ENCODE data around the gene SNX2.
"Not testable (repeated sequence)": the region's sequence is repeated elsewhere in the genome, so short reads cannot be mapped to it uniquely, and the experiment has no call there.

SNX2 gene

GRCh38 chr5:122760236-122760635 lies 14.6 kb upstream of the SNX2 start:
- Histone ChIP-seq H3K27ac (no peak overlapping the region), H3K27me3 (replicated peaks) (no peaks in the 10 kb centered on the region)
- in situ Hi-C loops (cut with HindIII; ENCODE audit: low pct_ligation_motif_present, low sequenced_read_pairs) = no loop called here

GRCh38 chr5:122761115-122761514 lies 13.8 kb upstream of the SNX2 start:
- in situ Hi-C loops (cut with HindIII; ENCODE audit: low pct_ligation_motif_present, low sequenced_read_pairs) = no loop called here

More at GRCh38 chr5:122760236-122760635, 14.6 kb upstream of the SNX2 start:
- DNase-seq = no peak
- no peak overlapping the region for H3K4me3 ChIP-seq (ENCODE audit: low read depth, low read length)
- H3K36me3 ChIP-seq (replicated peaks) = no peaks in the 10 kb centered on the region
- TF ChIP-seq, protein P1, sequence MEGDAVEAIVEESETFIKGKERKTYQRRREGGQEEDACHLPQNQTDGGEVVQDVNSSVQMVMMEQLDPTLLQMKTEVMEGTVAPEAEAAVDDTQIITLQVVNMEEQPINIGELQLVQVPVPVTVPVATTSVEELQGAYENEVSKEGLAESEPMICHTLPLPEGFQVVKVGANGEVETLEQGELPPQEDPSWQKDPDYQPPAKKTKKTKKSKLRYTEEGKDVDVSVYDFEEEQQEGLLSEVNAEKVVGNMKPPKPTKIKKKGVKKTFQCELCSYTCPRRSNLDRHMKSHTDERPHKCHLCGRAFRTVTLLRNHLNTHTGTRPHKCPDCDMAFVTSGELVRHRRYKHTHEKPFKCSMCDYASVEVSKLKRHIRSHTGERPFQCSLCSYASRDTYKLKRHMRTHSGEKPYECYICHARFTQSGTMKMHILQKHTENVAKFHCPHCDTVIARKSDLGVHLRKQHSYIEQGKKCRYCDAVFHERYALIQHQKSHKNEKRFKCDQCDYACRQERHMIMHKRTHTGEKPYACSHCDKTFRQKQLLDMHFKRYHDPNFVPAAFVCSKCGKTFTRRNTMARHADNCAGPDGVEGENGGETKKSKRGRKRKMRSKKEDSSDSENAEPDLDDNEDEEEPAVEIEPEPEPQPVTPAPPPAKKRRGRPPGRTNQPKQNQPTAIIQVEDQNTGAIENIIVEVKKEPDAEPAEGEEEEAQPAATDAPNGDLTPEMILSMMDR (IDR thresholded peaks at IDR 0.05; ENCODE audit: low read depth, low read length, missing control alignments) = no peak

DNA sequence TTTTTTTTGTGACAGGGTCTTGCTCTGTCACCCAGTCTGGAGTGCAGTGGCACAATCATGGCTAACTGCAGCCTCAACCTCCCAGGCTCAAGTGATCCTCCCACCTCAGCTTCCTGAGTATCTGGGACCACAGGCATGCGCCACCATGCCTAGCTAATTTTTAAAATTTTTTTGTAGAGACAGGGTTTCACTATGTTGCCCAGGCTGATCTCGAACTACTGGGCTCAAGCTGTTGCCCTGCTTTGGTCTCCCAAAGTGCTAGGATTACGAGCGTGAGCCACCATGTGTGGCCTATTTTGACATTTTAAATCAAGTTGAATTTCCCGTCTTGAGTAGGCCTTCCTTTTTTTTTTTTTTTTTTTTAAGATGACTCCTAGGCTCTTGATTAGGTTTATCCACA lies 13.0 kb upstream of the SNX2 start:
- H3K4me3 ChIP-seq (ENCODE audit: low read depth, low read length); H3K36me3 ChIP-seq (replicated peaks); in situ Hi-C loops (cut with HindIII; ENCODE audit: low pct_ligation_motif_present, low sequenced_read_pairs); H3K27me3 ChIP-seq (replicated peaks); DNase-seq; H3K27ac ChIP-seq: not testable (repeated sequence)

More at GRCh38 chr5:122761115-122761514, 13.8 kb upstream of the SNX2 start:
- no peak for DNase-seq
- no peaks in the 10 kb centered on the region for H3K36me3 ChIP-seq (replicated peaks)
- H3K4me3 ChIP-seq (ENCODE audit: low read depth, low read length) = no peak overlapping the region
- H3K27me3 ChIP-seq (replicated peaks) = no peaks in the 10 kb centered on the region
- TF ChIP-seq, protein P1 (IDR thresholded peaks at IDR 0.05; ENCODE audit: low read depth, low read length, missing control alignments) = no peak
- H3K27ac ChIP-seq = no peak overlapping the region

DNA sequence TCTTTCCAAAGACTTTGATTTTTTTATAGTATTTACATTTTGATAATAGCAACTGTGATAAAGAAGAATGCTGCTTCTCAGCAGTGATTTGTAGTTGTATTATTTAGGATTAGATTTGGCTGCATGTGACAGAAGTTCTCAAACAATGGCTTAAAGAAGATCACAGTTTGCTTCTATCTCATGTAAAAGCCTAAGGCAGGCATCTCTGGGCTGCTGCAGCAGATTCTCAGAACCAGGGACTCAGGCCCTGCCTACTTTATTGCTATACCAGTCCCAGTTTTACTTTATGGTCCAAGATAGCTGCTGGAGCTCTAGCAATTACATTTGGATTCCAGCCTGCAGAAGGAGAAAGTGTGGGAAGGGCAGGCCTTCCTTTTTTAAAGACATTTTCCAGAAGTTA lies 8.8 kb upstream of the SNX2 start:
- no peaks in the 10 kb centered on the region for H3K27me3 ChIP-seq (replicated peaks)
- no peaks in the 10 kb centered on the region for H3K36me3 ChIP-seq (replicated peaks)
- no peak overlapping the region for H3K4me3 ChIP-seq (ENCODE audit: low read depth, low read length)
- DNase-seq = no peak
- in situ Hi-C loops (cut with HindIII; ENCODE audit: low pct_ligation_motif_present, low sequenced_read_pairs) = no loop called here
- TF ChIP-seq, protein P1 (IDR thresholded peaks at IDR 0.05; ENCODE audit: low read depth, low read length, missing control alignments) = no peak
- no peak overlapping the region for H3K27ac ChIP-seq

- H3K27me3 ChIP-seq (replicated peaks) = no peaks in the 10 kb centered on the region
- H3K27ac ChIP-seq = no peak overlapping the region
- no peaks in the 10 kb centered on the region for H3K36me3 ChIP-seq (replicated peaks)
- in situ Hi-C loops (cut with HindIII; ENCODE audit: low pct_ligation_motif_present, low sequenced_read_pairs) = no loop called here
- no peak overlapping the region for H3K4me3 ChIP-seq (ENCODE audit: low read depth, low read length)
- TF ChIP-seq, protein P1 (IDR thresholded peaks at IDR 0.05; ENCODE audit: low read depth, low read length, missing control alignments) = no peak
- DNase-seq = peak; percentile 34
These were observed 4.4 kb upstream of the SNX2 start for GRCh38 chr5:122770477-122770876.

DNA sequence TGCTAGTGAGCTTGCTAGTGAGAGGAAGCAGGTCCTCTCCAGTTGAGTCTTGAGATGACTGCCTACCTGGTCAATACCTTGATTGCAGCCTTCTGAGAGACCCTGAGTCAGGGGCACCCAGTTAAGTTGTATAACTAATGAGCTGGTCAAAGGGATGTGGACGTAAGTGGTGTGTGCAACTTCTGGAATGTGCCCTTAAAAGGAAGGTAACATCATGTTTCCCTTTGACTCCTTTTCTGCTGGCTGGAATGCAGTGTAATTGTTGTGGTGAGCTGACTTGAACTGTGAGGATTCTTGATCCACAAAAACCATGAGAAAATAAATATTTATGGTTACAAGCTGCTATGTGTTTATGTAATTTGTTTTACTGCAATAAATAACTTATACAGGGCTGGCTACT lies 2.4 kb upstream of the SNX2 start:
- H3K36me3 ChIP-seq (replicated peaks) = no peaks in the 10 kb centered on the region
- H3K27ac ChIP-seq = no peak overlapping the region
- TF ChIP-seq, protein P1 (IDR thresholded peaks at IDR 0.05; ENCODE audit: low read depth, low read length, missing control alignments) = no peak
- H3K27me3 ChIP-seq (replicated peaks) = no peaks in the 10 kb centered on the region
- in situ Hi-C loops (cut with HindIII; ENCODE audit: low pct_ligation_motif_present, low sequenced_read_pairs) = no loop called here
- no peak overlapping the region for H3K4me3 ChIP-seq (ENCODE audit: low read depth, low read length)
- DNase-seq = peak; percentile 48

Measured in brain microvascular endothelial cell (primary cell).